Skeletal muscle cell (primary cell): ENCODE measurements around the gene POU6F2.
"Not testable (repeated sequence)": the region's sequence is repeated elsewhere in the genome, so short reads cannot be mapped to it uniquely, and the experiment has no call there.

Experiments used
- DNase-seq: peaks from one replicate; pipeline ENCODE4 v3.0.0-alpha.2; 2010; ENCODE audit warnings: low read depth
- H3K4me3 ChIP-seq: 2 replicates; pipeline ENCODE4 v1.5.1; 2011; ENCODE audit warnings: low read depth, mild to moderate bottlenecking, control low read depth, low read length, moderate library complexity

The POU6F2 gene

DNA sequence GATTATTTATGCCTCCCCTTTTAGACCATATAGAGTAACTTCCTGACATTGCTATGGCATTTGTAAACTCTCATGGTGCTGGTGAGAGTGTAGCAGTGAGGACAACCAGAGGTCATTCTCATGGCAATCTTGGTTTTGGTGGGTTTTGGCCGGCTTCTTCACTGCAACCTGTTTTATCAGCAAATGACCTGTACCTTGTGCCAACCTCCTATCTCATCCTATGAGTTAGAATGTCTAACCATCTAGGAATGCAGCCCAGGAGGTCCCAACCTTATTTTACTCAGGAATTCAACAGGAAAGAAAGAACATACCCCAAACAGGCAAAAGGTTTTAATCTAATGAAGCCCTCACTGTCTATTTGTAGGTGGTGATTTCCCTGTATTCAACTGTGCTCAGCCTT lies 383.1 kb downstream of the POU6F2 start:
- no peak overlapping the region for H3K4me3 ChIP-seq
- no peak for DNase-seq

- H3K4me3 ChIP-seq: no peak overlapping the region
- DNase-seq: no peak
These were observed 388.1 kb downstream of the POU6F2 start for GRCh38 chr7:39365751-39366295.

- no peak for DNase-seq
- H3K4me3 ChIP-seq: no peak overlapping the region
These were observed 389.7 kb downstream of the POU6F2 start for GRCh38 chr7:39367451-39367850.

DNA sequence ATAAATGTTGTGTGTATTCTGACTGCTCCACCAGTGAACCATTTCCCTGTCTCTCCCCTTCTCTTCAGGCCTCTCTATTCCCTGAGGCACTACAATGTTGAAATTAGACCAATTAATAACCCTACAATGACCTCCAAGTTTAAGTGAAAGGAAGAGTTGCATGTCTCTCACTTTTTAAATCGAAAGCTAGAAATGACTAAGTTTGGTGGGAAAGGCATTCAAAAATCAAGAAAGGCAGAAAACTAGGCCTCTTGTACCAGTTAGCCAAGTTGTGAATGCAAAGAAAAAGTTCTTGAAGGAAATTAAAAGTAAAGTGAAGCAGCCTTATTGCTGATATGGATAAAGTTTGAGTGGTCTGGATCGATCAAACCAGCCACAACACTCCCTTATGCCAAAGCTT lies 390.2 kb downstream of the POU6F2 start:
- H3K4me3 ChIP-seq: no peak overlapping the region
- no peak for DNase-seq

GRCh38 chr7:39372383-39372782 lies 394.7 kb downstream of the POU6F2 start:
- no peak for DNase-seq
- no peak overlapping the region for H3K4me3 ChIP-seq

- no peak overlapping the region for H3K4me3 ChIP-seq
- DNase-seq: no peak
These were observed 396.8 kb downstream of the POU6F2 start for GRCh38 chr7:39374436-39375040.

GRCh38 chr7:39375047-39375873 lies 397.6 kb downstream of the POU6F2 start:
- no peak for DNase-seq
- no peak overlapping the region for H3K4me3 ChIP-seq

GRCh38 chr7:39375874-39376190 lies 398.1 kb downstream of the POU6F2 start:
- H3K4me3 ChIP-seq: no peak overlapping the region
- DNase-seq: no peak

DNA sequence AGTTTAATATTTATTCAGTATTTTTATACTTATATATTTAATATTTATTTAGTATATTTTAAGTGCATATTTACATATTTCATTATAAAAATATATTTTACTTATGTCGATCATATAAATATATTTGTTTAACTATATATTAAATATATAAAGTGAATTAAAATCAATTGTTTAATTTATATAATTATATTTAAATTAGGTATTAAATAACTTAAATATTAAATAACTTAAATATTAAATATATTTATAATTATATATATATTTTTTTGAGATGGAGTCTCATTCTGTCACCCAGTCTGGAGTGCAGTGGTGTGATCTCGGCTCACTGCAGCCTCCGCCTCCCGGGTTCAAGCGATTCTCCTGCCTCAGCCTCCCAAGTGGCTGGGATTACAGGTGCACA lies 399.2 kb downstream of the POU6F2 start:
- not testable (repeated sequence) for DNase-seq, H3K4me3 ChIP-seq

DNA sequence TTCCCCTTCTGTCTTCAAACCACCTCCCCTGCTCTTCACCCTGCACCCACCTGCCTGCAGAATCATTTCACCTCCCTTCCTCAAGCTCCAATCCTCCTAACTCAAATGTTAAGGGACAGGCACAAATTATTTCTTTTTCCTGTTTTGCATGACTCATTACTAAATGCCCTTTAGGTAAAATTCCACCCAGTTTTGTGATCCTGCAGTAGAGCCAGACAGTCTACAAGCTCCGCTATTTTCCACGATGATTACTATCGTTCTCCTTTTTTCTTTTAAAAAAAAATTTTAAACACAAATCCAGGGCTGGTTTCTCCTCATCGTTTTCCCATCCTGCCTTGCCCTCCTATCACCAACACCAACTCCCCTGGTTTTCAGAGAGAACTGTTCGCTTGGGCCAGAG lies 401.7 kb downstream of the POU6F2 start:
- no peak overlapping the region for H3K4me3 ChIP-seq
- DNase-seq: no peak

DNA sequence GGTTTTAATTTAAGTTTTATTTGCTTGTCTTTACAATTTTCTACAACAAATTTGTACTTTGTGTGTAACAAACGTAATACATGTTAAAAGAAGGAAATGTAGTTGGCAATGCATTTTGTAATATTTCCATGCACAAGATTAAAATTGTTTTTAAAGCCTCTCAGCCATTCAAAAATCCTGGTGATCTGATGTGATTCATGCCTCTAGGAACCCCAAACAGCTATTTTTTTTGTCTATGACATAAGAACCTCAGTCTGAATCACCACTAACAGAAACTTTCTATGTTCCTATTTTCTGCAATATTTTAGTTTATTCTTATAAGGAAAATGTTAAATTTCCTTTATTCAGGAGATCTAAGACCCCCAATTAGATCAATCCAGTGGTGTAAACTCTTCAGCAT lies 405.4 kb downstream of the POU6F2 start:
- H3K4me3 ChIP-seq: no peak overlapping the region
- no peak for DNase-seq

- no peak for DNase-seq
These were observed 406.7 kb downstream of the POU6F2 start for GRCh38 chr7:39384386-39384785.

DNA sequence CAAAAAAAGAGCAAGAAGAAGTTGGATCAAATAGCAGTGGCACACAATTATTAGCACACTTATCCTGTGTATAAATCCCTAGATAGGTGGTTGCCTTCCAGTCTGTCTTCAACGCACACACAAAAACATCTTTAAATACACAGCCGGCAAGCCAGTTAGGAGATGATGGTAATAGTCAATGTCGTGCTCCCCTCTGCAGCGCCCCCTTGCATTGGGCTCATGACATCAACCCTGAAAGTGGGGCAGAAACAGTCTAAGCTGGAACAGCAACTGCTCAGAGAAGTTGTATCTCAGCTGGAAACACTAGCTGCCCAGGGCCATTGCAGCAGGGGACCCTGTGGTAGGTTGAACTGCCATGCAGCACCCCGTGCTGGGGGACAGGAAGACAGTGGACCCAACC lies 409.0 kb downstream of the POU6F2 start:
- no peak overlapping the region for H3K4me3 ChIP-seq
- no peak for DNase-seq

More at GRCh38 chr7:39384386-39384785, 406.7 kb downstream of the POU6F2 start:
- H3K4me3 ChIP-seq: no peak overlapping the region

GRCh38 chr7:39392151-39392550 lies 414.4 kb downstream of the POU6F2 start:
- DNase-seq: no peak
- H3K4me3 ChIP-seq: no peak overlapping the region

DNA sequence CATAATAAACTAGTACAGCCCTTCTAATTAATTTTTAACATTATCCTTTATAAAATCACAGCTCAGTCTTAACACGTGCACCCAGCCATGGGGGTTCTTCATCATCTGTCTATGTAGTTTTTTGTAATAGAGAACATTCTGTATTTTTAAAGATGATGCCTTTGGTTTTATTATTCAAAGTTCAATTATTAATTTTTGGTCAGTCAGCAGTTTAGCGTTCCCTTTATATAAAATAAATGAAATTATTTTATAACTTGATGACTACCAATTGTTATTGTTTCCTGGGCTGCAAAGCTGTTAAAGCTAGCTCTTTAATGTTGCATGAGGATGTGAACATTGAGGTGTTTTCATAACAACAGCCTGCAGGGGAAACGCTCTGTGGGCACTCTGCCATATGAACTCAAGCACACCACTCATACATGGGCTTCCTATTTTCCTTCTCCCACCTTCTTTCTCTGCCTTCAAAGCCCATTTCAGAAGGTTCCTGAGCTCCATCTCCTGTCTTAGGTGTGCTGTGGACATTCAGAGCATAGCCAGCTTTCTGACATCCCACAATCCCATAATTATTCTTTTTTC lies 416.5 kb downstream of the POU6F2 start:
- H3K4me3 ChIP-seq: no peak overlapping the region
- DNase-seq: no peak

GRCh38 chr7:39399458-39399857 lies 421.7 kb downstream of the POU6F2 start:
- no peak overlapping the region for H3K4me3 ChIP-seq
- DNase-seq: no peak

- DNase-seq: no peak
- no peak overlapping the region for H3K4me3 ChIP-seq
These were observed 422.3 kb downstream of the POU6F2 start for GRCh38 chr7:39399986-39400385.

GRCh38 chr7:39400836-39401235 lies 423.1 kb downstream of the POU6F2 start:
- H3K4me3 ChIP-seq: no peak overlapping the region
- DNase-seq: no peak

- no peak for DNase-seq
- H3K4me3 ChIP-seq: no peak overlapping the region
These were observed 424.3 kb downstream of the POU6F2 start for GRCh38 chr7:39402034-39402433.

GRCh38 chr7:39404907-39405306 lies 427.2 kb downstream of the POU6F2 start:
- no peak overlapping the region for H3K4me3 ChIP-seq
- DNase-seq: no peak

DNA sequence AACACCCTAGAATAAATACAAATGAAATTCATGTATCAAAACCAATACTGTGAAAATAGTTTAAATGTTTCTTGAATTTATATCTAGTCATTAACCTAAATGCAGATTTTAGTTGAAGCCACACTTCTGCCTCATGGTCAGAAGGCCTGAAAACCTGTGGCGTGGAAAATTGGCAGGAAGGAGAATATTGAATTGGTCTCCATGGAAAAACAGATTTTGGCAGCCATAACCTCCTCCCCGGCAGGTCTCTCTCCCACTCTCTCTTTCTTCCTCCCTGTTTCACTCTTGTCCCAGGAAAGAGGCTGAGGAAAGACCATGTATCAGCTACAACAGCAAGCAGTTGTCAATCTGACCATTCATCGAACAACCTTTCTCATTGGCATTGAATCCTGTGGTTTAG lies 427.9 kb downstream of the POU6F2 start:
- H3K4me3 ChIP-seq: no peak overlapping the region
- no peak for DNase-seq
